Embryonic facial prominence (tissue), 1 donor: ENCODE results near the gene TUB.

Source experiments
- DNase-seq: peaks from one replicate; pipeline ENCODE4 v3.0.0-alpha.2; 2016; ENCODE audit errors: extremely low spot score

Gene TUB

GRCh38 chr11:8045839-8046238 lies 35.2 kb upstream of the TUB start:
- DNase-seq = no peak

DNA sequence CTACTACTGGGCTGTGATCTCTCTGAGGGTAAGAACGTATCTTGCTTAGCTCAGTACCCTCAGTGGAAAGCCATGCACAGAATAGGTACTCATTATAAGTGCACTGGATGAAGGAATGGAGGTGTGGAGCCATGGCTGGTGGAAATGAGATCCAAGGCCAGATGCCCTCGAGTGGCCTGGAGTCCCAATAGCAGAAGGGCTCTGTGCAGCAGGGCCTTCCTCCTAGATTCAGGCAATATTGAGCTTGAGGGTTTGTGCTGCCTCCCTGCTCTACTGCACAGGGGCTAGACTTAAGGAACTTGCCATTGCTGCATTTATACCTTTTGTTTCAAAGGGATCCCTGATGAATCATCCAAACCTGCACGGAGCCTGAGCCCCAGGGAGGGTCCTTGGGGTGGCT lies 33.6 kb upstream of the TUB start:
- DNase-seq = no peak

DNA sequence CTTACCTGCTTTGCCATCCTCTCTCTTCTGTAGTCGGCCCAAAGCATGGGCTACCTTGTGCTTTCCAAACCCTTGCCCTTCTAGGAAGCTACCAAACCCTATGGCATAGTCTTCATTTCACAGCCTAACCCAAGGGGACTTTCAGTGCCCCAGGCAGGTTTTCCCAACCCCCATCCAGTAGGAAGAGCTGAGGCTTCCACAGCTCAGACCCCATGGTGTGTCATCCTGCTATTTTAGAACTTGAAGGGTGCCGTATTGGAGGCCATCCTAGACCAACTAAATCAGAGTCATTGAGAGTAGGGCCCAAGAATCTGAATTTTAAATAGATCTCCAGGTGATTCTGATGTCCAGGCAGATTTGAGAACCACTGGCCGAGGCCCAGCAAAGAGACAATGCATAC lies 31.9 kb upstream of the TUB start:
- no peak for DNase-seq

- DNase-seq = no peak
These were observed 25.7 kb upstream of the TUB start for GRCh38 chr11:8055091-8055835.

DNA sequence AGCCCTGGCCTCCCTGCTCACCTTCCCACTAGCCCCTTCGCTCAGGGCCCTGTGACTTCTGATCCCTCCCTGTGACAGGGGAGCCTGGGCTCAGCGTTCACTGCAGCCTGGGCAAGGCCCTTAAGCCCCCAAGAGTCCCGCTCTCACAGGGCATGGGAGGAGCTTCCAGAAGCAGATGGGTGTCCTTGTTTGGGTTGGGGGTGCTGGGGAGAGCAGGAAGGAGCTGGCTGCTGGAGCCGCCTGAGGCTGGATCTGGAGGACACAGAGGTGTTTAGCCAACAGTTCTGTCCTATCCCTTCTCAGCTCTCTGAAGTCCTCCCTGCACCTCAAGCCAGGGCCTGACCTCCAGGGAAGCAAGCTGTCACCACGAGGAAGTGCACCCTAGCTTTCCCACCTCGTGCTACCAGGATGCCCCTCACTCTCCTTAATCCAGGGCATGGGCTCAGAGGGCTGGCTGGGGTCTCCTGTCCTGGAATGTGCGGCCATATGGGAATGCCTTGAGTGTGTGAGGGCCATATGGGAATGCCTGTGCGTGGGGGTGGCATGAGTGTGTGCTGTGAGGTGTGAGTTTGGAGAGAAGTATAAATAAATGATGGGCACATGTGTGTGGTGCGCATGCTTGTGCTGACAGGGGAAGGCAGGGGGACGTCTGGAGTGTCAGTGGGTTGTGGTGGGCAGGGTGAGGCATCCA lies 25.0 kb upstream of the TUB start:
- DNase-seq = no peak

DNA sequence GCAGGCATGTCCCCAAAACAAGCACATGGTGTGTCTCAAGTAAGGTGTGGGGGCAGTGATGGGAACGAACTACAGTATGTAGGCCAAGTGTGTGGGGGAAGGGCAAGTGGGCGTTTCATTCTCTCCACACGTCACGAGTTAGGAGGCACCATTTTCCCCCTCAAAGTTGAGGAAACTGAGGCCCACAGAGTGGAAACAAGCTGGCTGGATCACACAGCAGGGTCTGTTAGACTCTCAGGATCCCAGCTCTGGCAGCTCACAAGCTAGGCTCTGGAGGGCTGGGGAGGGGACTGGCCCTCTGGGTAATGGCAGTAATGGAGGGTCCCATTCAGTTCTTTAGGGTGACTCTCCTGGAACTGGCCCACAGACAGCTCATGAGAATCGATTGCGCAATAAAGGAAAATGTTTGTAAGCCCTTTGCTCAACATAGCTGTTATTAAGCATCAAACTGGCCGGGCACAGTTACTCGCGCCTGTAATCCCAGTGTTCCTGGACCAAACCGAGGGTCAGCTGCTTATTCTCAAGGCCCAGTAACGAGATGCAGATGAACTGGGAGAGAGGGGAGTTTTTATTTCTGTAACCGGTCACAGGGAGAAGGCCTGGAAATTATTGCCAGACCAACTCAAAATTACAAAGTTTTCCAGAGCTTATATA lies 24.1 kb upstream of the TUB start:
- DNase-seq = no peak

DNA sequence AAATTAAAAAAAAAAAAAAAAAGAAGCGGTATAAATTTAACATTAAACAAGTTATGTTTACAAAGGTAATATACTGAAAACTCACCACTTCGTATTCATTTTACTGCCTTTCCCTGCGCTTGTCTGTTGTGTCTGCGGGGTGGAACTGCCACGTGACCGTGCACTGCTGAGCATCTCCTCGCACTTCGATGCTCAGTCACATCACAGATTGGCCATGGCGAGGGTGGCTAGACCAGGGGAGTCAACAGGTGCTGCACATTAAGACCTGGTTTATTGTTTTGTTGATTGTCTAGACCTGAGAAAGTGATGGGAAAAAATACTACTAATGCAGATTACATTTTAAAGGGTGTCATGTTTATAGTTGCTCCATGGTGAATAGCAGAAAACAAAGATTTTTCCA lies 22.8 kb upstream of the TUB start:
- no peak for DNase-seq

DNA sequence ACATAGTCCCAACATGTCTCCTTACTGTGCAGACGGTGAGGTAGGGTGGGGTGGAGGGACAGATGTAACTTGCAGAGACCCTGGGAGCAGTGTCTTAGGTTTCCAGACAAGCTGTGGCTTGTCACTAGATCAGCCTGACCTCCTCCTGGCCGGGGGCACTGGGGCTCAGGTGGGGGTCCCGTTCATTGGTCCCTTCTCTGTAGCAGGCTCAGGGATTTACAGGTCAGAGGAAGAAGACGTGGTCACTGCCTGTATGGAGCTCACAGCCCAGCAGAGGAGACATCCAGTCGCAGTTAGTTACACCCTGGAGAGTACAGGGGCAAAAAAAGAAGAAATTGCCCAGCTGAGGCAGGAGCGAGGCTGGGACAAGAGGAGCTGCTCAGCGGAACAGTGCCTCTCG lies 22.0 kb upstream of the TUB start:
- no peak for DNase-seq

DNA sequence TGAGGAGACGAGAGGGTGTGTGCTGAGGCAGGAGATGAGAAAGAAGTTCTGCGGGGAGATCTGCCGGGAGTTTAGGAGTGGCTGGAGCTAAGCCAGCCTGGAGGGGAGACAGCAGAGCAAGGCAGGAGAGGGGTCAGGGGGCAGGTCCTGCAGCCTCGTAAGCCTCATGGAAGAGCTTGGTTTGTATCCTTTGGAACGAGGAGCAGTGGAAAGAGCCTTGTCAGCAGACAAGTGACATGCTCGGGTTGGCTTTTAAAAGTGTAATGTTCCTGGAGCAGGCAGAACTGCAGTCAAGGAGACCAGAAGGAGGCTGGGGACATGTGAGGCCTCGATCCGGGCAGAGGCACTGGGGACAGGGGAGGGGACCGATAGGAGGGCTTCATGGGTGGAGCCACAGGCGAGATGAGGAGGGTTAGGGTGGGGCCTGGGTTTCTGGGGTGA lies 21.4 kb upstream of the TUB start:
- DNase-seq = no peak

- DNase-seq = no peak
These were observed 20.8 kb upstream of the TUB start for GRCh38 chr11:8060146-8060719.

DNA sequence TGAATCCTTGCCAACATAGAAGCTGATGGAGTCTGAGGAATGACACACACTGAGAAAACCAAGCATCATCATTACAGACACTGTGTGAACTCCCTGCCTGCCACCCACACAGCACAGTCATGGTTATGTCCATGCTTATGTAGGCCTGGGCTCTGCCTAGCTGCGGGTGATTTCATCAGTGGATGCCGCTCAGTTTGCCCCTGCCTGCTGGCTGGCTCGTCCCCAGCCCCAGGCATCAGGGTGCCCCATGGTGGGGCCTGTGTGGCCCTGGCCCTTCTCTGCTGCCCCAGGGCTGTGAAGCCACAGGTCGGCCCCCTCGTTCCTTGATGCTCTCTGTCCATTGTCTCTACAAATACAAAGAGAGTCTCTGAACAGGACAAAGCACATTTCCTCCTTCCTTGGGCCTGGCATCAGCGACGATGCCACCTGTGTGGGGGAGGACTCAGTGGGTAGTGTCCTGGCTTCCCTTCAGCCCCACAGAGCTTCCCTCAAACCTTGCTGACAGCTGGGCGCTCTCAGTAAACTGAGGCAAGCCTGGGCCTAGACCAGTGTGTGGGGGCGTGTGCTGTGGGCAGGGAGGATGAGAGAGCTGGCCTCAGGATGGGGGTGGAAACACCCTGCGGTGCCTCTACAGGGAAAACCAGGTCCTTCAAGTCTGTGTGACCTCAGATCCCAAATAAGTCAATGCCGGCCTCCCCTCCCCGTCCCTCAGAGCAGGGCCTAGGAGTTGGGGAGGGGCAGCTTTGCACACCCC lies 20.0 kb upstream of the TUB start:
- no peak for DNase-seq

- no peak for DNase-seq
These were observed 19.2 kb upstream of the TUB start for GRCh38 chr11:8061555-8062428.

- no peak for DNase-seq
These were observed 18.2 kb upstream of the TUB start for GRCh38 chr11:8062781-8063257.

DNA sequence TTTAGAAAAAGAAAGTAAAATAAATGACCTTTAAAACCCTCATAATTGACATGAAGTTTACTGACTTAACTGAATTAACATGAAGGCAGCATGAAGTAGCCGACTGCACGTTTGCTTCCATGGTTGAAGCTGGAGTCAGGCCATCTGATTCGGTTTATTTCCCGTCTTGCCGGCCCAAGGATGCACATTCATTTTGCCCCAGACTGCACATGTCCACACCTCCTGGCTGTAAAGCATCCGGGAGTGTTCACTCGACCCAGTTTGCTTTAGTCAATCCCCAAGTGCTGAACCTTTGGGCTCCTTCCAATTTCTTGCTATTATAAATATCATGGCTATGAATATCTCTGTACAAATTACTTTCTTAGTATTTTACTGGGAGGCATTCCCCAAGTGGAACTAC lies 17.7 kb upstream of the TUB start:
- DNase-seq = no peak

- no peak for DNase-seq
These were observed 16.0 kb upstream of the TUB start for GRCh38 chr11:8065031-8065430.

DNA sequence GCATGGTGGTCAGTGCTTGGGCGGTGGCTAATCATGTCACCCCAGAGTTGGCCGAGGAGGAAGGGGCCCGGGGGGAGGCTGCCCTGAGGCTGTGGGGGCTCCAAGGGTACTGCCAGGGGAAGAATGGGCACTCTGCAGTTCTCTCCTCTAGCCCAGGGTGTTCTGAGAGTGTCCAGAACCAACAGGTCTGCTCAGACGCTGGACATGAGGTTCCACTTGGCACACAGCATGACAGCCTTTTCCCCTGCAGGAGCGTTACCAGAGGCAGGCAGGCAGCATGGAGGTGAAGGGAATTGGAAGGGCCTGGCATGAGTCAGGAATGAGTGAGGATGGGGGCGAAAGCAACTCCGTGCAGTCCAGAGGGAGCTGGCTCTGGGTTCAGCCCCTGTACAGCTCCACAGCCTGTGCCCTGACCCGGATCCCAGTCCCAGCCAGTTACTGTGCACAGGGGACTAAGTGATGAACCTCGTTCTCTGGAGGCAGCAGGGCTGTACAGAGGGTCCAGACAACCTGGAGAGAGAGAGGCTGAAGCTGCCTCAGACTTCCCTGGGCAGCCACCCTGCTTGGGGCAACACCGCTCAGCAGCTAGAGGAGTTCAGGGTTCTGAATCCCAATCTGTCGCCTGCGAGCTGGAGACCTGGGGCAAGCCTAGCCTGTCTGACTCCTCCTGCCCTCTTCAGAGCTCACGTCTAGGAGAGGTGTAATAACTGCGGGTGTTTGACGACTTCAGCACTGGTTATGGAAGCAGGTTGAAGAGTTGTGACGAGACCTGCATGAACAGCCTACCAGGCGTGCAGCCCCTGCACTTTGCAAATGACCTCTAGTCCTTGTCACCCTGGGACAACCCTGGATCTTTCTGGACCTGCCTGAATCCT lies 14.7 kb upstream of the TUB start:
- DNase-seq = no peak

- no peak for DNase-seq
These were observed 14.0 kb upstream of the TUB start for GRCh38 chr11:8066911-8067455.

DNA sequence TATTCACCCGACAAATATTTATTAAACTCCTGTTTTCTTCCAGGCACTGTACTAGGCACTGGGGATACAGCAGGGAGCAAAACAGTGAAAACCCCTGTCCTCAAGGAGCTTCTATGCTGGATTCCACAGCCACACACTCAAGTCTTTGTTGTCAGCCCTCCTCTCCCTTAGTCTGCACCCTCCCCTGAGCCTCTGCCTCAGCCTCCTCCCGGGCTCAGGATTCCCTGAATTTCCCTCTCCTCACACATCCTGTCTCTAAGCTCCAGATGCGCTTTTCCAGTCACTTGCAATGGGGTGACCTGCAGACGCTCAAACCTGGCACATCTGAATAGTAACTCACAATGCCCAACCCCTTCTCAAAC lies 13.5 kb upstream of the TUB start:
- DNase-seq = no peak

DNA sequence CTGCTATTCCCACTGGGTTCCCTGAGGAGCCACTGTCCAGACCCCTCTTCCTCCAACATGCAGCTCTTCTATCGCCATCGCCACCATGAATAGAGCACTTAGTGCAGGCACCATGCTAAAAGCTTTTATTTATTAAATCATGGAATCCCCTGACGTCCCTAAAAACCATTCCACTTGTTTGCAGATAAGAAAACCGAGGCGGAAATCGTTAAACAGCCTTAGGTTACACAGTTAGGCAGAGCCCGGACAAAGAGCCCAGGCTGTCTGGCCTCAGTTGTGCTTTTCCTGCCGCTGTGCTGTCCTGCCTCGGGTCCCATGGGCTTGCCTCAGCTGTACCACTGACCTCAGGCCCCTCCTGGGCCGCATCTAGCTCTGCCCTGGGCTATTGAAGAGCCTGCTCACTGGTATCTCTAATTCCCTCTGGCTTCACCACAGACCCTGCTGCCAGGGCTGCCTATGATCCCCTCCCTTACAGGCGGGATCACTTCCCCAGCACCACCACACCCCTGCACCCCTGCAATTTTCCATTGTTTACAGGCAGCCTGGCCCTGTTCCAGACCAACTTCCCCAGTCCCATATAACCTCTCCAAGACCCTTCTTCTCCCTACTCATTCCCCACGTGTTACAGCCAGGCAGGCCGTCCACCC lies 13.0 kb upstream of the TUB start:
- DNase-seq = no peak
